Loucy (cell line): ENCODE data around the gene CDC42BPB.

Source experiments
- H2AFZ ChIP-seq: fragments of 200-600 bp; sonication (generic); 2 replicates; pipeline ENCODE4 v1.6.0; 2016; ENCODE audit warnings: antibody characterized with exemption, mild to moderate bottlenecking, low read length, moderate library complexity
- H3F3A ChIP-seq: fragments of 200-600 bp; 2 replicates; pipeline ENCODE4 v1.6.0; 2016; ENCODE audit warnings: antibody characterized with exemption, low read depth, mild to moderate bottlenecking
- H3K27me3 ChIP-seq: fragments of 200-600 bp; sonication (generic); 2 replicates; pipeline ENCODE4 v1.6.1; 2014; ENCODE audit warnings: low read length, mild to moderate bottlenecking; ENCODE audit not compliant: insufficient read depth, poor library complexity, severe bottlenecking
- H3K36me3 ChIP-seq: fragments of 200-600 bp; sonication (generic); 2 replicates; pipeline ENCODE4 v1.6.1; 2016; ENCODE audit warnings: low read length; ENCODE audit not compliant: insufficient read depth
- H3K4me1 ChIP-seq: fragments of 200-600 bp; sonication (generic); 2 replicates; pipeline ENCODE4 v1.5.1; 2014; ENCODE audit warnings: low read length, mild to moderate bottlenecking; ENCODE audit not compliant: insufficient read depth, poor library complexity, severe bottlenecking
- H3K4me2 ChIP-seq: fragments of 200-600 bp; sonication (generic); 2 replicates; pipeline ENCODE4 v1.6.0; 2014; ENCODE audit warnings: antibody characterized with exemption, low read length, low read depth, mild to moderate bottlenecking; ENCODE audit not compliant: poor library complexity, severe bottlenecking
- H3K4me3 ChIP-seq: fragments of 200-600 bp; sonication (generic); 2 replicates; pipeline ENCODE4 v1.5.1; 2014; ENCODE audit warnings: low read length, mild to moderate bottlenecking, mixed read lengths; ENCODE audit not compliant: poor library complexity, severe bottlenecking
- H3K79me2 ChIP-seq: fragments of 200-600 bp; sonication (generic); 2 replicates; pipeline ENCODE4 v1.6.1; 2014; ENCODE audit warnings: low read length; ENCODE audit not compliant: insufficient read depth
- H3K9ac ChIP-seq: fragments of 200-600 bp; sonication (generic); 2 replicates; pipeline ENCODE4 v1.6.0; 2014; ENCODE audit warnings: mild to moderate bottlenecking, low read depth, low read length, moderate library complexity; ENCODE audit not compliant: poor library complexity, severe bottlenecking
- H3K9me2 ChIP-seq: fragments of 200-600 bp; sonication (generic); replicated peaks from 2 replicates; pipeline ENCODE4 v1.6.1; 2016; ENCODE audit warnings: low read depth, low read length, mixed read lengths
- H3K9me3 ChIP-seq: fragments of 200-600 bp; sonication (generic); 2 replicates; pipeline ENCODE4 v1.6.1; 2014; ENCODE audit warnings: mild to moderate bottlenecking, antibody characterized with exemption, low read length, low read depth; ENCODE audit not compliant: insufficient read depth
- H4K20me1 ChIP-seq: fragments of 200-600 bp; sonication (generic); 2 replicates; pipeline ENCODE4 v1.6.0; 2014; ENCODE audit warnings: antibody characterized with exemption, low read length, mild to moderate bottlenecking; ENCODE audit not compliant: insufficient read depth, poor library complexity, severe bottlenecking
- EZH2phosphoT487 ChIP-seq: fragments of 200-600 bp; IDR thresholded peaks from 2 replicates; pipeline ENCODE4 v1.6.1; 2018; ENCODE audit warnings: antibody characterized with exemption, mild to moderate bottlenecking, moderate library complexity, borderline replicate concordance
- TF ChIP-seq, protein P1 (sequence below): fragments of 200-600 bp; sonication (generic); conservative IDR thresholded peaks from 2 replicates; pipeline ENCODE4 v1.5.1; 2014; ENCODE audit warnings: mild to moderate bottlenecking, antibody characterized with exemption, low read length

Gene CDC42BPB

DNA sequence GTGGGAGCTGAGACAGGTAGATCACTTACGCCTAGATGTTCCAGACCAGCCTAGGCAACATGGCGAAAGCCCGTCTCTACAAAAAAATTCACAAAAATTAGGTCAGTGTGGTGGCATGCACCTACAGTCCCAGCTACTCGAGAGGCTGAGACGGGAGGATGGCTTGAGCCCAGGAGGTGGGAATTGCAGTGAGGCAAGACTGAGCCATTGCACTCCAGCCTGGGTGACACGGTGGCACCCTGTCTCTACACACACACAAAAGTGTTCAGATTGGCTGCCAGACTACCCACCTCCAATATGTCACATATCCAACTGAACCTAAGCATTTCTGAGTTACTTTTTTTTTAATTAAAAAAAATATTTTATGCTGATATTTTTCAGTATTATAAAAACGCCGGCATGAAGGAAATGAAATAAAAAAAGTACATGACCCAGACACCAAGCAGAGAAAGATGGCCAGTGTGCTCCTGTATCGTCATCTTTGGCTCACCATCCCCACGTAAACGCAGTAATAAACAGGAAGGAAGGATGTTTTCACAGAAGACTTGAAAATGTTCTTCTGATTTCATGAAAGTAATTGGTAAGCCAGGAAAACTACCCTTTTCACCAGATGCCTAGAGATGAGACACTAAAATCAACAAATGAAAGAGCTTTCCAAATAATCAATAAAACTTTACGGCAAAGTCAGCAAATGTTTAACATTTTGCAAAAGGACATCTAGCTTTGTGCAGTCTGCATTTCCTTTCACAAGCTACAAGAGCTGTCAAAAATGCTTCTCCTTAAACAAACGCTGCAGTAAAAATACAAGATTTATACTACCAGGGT, 26.4 kb downstream of the CDC42BPB start:
- Histone ChIP-seq H3K27me3 (no peaks in the 10 kb centered on the region), H3K79me2 (no peaks in the 10 kb centered on the region), H3K4me1 (no peaks in the 10 kb centered on the region), H3K36me3 (no peaks in the 10 kb centered on the region), H2AFZ (no peak overlapping the region), H3K4me2 (no peak overlapping the region), H3K9me3 (no peaks in the 10 kb centered on the region), H3K9ac (no peak overlapping the region), H3F3A (no peaks in the 10 kb centered on the region), H3K9me2 (no peaks in the 10 kb centered on the region), H3K4me3 (no peak overlapping the region), H4K20me1 (no peaks in the 10 kb centered on the region)
- TF ChIP-seq EZH2phosphoT487: no peak
- TF ChIP-seq, protein P1, sequence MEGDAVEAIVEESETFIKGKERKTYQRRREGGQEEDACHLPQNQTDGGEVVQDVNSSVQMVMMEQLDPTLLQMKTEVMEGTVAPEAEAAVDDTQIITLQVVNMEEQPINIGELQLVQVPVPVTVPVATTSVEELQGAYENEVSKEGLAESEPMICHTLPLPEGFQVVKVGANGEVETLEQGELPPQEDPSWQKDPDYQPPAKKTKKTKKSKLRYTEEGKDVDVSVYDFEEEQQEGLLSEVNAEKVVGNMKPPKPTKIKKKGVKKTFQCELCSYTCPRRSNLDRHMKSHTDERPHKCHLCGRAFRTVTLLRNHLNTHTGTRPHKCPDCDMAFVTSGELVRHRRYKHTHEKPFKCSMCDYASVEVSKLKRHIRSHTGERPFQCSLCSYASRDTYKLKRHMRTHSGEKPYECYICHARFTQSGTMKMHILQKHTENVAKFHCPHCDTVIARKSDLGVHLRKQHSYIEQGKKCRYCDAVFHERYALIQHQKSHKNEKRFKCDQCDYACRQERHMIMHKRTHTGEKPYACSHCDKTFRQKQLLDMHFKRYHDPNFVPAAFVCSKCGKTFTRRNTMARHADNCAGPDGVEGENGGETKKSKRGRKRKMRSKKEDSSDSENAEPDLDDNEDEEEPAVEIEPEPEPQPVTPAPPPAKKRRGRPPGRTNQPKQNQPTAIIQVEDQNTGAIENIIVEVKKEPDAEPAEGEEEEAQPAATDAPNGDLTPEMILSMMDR: no peak

DNA sequence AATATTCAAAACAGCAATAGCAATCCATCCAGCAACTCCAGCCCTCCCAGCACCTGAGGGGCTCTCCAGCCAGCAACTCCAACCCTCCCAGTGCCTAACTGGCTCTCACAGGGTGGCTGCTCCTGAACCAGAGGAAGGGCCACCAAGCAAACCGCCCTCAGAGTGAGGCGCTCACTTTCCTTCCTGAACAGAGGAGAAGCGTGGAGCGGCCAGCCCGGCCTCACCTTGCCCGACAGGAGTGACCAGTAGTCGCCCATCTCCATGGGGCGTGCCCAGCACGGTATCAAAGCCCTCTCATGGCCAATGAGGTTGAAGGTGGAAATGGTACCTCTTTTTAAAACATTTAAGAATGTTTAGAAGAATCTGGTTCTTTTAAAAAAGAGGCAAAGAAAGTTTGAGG, 27.4 kb downstream of the CDC42BPB start:
- Histone ChIP-seq H3K27me3 (no peaks in the 10 kb centered on the region), H3K9me3 (no peaks in the 10 kb centered on the region), H3K4me3 (no peak overlapping the region), H3K36me3 (no peaks in the 10 kb centered on the region), H3K4me1 (no peaks in the 10 kb centered on the region), H4K20me1 (no peaks in the 10 kb centered on the region), H3K9me2 (no peaks in the 10 kb centered on the region), H3F3A (no peaks in the 10 kb centered on the region), H3K79me2 (no peaks in the 10 kb centered on the region), H3K4me2 (no peak overlapping the region), H3K9ac (no peak overlapping the region), H2AFZ (no peak overlapping the region)
- TF ChIP-seq, protein P1: no peak
- TF ChIP-seq EZH2phosphoT487: no peak

DNA sequence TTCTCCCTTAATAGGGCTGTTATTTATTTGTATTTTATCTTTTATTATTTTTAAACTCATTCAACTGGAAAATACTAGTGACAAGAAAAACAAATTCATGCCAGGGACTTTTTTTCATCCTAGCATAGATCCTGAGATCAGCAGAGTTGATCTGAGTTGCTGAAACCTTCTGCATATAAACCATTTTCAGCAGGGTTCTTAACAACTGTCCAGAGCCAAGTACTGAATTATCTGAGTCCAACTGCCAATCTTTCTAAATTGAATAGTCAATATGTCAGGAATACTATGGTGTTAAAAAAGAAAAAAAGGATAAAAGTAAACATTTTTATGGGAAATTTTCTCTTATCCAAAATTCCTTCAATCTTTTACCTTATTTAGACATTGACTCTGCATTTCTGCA, 28.6 kb downstream of the CDC42BPB start:
- Histone ChIP-seq H3K79me2 (no peaks in the 10 kb centered on the region), H3K4me2 (no peak overlapping the region), H3K4me3 (no peak overlapping the region), H3F3A (no peaks in the 10 kb centered on the region), H3K9me2 (no peaks in the 10 kb centered on the region), H3K36me3 (no peaks in the 10 kb centered on the region), H3K4me1 (no peaks in the 10 kb centered on the region), H4K20me1 (no peaks in the 10 kb centered on the region), H3K27me3 (no peaks in the 10 kb centered on the region), H3K9ac (no peak overlapping the region), H2AFZ (no peak overlapping the region), H3K9me3 (no peaks in the 10 kb centered on the region)
- no peak for TF ChIP-seq EZH2phosphoT487
- TF ChIP-seq, protein P1: no peak
